ENCODE results near the gene TIA1.
"Not testable (repeated sequence)": the region's sequence is repeated elsewhere in the genome, so short reads cannot be mapped to it uniquely, and the experiment has no call there.

TIA1 gene

GRCh38 chr2:70214365-70214764 is 34.1 kb downstream of the TIA1 start:
- DNase-seq: no peak

GRCh38 chr2:70212298-70212932 is 36.0 kb downstream of the TIA1 start:
- no peak for DNase-seq

GRCh38 chr2:70211595-70211994 is 36.8 kb downstream of the TIA1 start:
- DNase-seq: no peak

GRCh38 chr2:70204452-70204851 is 44.0 kb downstream of the TIA1 start:
- DNase-seq: no peak

GRCh38 chr2:70203086-70203485 is 45.3 kb downstream of the TIA1 start:
- DNase-seq: no peak

- no peak for DNase-seq
Observed at GRCh38 chr2:70202236-70202806, 46.1 kb downstream of the TIA1 start.

- no peak for DNase-seq
Observed at GRCh38 chr2:70201831-70202230, 46.6 kb downstream of the TIA1 start.

GRCh38 chr2:70201225-70201768 is 47.1 kb downstream of the TIA1 start:
- no peak for DNase-seq

GRCh38 chr2:70199320-70199864 is 49.0 kb downstream of the TIA1 start:
- no peak for DNase-seq

- no peak for DNase-seq
Observed at GRCh38 chr2:70192516-70192915, 55.9 kb downstream of the TIA1 start.

GRCh38 chr2:70191244-70191735 is 57.1 kb downstream of the TIA1 start:
- no peak for DNase-seq

GRCh38 chr2:70190418-70191243 is 57.8 kb downstream of the TIA1 start, which contains the start of gene C2orf42:
Gene C2orf42 (minus strand): TSS chr2:70191019. CDS start chr2:70181985, 9,034 bp downstream.
- DNase-seq: peak; percentile 90

GRCh38 chr2:70188460-70188859 is 60.0 kb downstream of the TIA1 start:
- no peak for DNase-seq

GRCh38 chr2:70187170-70187569 is 61.3 kb downstream of the TIA1 start:
- not testable (repeated sequence) for DNase-seq

- no peak for DNase-seq
Observed at GRCh38 chr2:70182689-70183088, 65.7 kb downstream of the TIA1 start.

GRCh38 chr2:70181363-70181956 is 67.0 kb downstream of the TIA1 start:
- no peak for DNase-seq

GRCh38 chr2:70173520-70173919 is 74.9 kb downstream of the TIA1 start:
- no peak for DNase-seq

GRCh38 chr2:70169654-70170245 is 78.7 kb downstream of the TIA1 start:
- not testable (repeated sequence) for DNase-seq

- no peak for DNase-seq
Observed at GRCh38 chr2:70161069-70161534, 87.3 kb downstream of the TIA1 start.

GRCh38 chr2:70160545-70160944 is 87.9 kb downstream of the TIA1 start:
- no peak for DNase-seq

All from NCI-H1105 (cell line).